ENCODE results near the gene CYTH1.

DNA sequence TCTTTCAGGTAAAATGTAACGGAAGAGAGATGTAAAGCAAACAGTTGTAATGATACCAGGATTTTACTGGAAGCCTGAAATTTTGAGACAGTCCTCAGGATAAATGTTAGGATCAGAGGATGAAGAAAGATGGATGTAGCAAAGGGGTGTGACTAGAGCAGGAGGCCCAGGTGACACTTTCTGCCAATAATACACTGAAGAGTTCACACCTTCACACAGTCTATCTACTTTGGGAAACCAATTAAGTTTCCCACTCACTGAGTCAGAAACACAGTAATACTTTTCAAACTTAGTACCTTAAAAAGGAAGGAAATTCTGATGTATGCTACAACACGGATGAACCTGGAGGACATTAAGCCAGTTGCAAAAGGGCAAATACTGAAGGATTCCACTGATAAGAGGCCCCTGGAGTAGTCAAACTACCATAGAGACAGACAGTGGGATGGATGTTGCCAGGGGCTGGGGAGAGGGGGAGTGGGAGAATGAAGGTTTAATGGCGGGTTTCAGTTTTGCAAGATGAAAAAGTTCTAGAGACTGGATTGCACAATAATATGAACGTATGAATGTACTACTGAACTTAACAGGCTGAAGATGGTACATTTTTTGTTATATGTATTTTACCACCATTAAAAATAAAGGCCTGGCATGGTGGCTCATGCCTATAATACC lies 62.3 kb downstream of the CYTH1 start:
- TF ChIP-seq, protein P1, sequence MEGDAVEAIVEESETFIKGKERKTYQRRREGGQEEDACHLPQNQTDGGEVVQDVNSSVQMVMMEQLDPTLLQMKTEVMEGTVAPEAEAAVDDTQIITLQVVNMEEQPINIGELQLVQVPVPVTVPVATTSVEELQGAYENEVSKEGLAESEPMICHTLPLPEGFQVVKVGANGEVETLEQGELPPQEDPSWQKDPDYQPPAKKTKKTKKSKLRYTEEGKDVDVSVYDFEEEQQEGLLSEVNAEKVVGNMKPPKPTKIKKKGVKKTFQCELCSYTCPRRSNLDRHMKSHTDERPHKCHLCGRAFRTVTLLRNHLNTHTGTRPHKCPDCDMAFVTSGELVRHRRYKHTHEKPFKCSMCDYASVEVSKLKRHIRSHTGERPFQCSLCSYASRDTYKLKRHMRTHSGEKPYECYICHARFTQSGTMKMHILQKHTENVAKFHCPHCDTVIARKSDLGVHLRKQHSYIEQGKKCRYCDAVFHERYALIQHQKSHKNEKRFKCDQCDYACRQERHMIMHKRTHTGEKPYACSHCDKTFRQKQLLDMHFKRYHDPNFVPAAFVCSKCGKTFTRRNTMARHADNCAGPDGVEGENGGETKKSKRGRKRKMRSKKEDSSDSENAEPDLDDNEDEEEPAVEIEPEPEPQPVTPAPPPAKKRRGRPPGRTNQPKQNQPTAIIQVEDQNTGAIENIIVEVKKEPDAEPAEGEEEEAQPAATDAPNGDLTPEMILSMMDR (IDR thresholded peaks at IDR 0.05; ENCODE audit: poor library complexity, severe bottlenecking) = no peak
- TF ChIP-seq RAD21 (conservative IDR thresholded peaks at IDR 0.05) (no peak), EP300 (conservative IDR thresholded peaks at IDR 0.05; ENCODE audit: poor library complexity, severe bottlenecking) (no peak), POLR2AphosphoS5 (IDR thresholded peaks at IDR 0.05) (no peak), TAF1 (IDR thresholded peaks at IDR 0.05; ENCODE audit: low read depth) (no peak), EZH2 (IDR thresholded peaks at IDR 0.05; ENCODE audit: borderline replicate concordance, insufficient read depth, low read length, poor library complexity, severe bottlenecking) (no peak), MXI1 (conservative IDR thresholded peaks at IDR 0.05; ENCODE audit: poor library complexity, severe bottlenecking) (no peak), SMC3 (conservative IDR thresholded peaks at IDR 0.05; ENCODE audit: poor library complexity) (no peak)
- TF ChIP-seq, protein P2, sequence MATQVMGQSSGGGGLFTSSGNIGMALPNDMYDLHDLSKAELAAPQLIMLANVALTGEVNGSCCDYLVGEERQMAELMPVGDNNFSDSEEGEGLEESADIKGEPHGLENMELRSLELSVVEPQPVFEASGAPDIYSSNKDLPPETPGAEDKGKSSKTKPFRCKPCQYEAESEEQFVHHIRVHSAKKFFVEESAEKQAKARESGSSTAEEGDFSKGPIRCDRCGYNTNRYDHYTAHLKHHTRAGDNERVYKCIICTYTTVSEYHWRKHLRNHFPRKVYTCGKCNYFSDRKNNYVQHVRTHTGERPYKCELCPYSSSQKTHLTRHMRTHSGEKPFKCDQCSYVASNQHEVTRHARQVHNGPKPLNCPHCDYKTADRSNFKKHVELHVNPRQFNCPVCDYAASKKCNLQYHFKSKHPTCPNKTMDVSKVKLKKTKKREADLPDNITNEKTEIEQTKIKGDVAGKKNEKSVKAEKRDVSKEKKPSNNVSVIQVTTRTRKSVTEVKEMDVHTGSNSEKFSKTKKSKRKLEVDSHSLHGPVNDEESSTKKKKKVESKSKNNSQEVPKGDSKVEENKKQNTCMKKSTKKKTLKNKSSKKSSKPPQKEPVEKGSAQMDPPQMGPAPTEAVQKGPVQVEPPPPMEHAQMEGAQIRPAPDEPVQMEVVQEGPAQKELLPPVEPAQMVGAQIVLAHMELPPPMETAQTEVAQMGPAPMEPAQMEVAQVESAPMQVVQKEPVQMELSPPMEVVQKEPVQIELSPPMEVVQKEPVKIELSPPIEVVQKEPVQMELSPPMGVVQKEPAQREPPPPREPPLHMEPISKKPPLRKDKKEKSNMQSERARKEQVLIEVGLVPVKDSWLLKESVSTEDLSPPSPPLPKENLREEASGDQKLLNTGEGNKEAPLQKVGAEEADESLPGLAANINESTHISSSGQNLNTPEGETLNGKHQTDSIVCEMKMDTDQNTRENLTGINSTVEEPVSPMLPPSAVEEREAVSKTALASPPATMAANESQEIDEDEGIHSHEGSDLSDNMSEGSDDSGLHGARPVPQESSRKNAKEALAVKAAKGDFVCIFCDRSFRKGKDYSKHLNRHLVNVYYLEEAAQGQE (IDR thresholded peaks at IDR 0.05; ENCODE audit: borderline replicate concordance) = no peak

Data from neural cell (in vitro differentiated cells).